ENCODE data around the gene SAP25. TPM values are rescaled to one million over a fixed set of nuclear protein-coding genes. Genes with fewer than 3 reads are reported as not detected.

Gene SAP25
- total RNA-seq, 1 donor from 2014 or later, result 10.6 TPM

DNA sequence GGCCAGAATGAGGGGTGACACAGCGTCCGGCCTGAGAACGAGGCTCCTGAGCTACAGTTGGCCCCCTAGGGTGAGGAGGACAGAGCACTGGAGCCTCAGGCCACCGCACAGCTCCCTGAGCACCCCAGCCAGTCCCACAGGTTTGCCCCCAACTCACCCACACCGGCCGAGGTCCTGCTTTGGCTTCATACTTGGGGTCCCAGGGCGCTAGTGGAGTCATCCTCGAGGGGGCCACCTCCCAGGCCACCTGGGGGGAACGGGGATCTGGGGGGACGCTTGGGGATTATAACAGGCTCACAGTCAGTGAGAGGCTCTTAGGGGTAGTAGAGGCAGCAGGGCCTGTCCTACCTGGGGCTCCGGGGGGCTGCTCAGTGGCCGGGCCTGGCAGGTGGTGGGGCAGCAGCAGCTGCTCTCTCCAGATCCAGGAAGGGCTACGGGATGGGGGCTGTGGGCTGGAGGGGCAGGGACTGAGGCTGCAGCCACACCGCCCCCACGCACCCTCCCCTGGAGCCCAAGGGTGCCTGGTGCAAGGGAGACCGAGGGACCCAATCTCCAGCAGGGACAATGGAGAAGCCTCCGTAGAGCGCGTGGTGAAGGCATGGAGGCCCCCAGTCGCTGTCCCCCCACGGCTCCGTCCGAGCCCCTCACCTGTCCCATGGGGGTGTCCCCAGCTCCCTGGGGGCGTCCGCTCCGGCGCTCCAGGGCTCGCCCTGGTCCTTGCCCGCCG is 588 bp downstream of the SAP25 start:
- DNase-seq (no peak), ATAC-seq (no peak)
- no peaks in the 10 kb centered on the region for H3K27me3 ChIP-seq (ENCODE audit: low read depth)
- no peak overlapping the region for H3K4me3 ChIP-seq
- H3K27ac ChIP-seq, result no peak overlapping the region
- no peaks in the 10 kb centered on the region for H3K9me3 ChIP-seq
- intact Hi-C loops (cut with DNase I), result no loop called here
- H3K36me3 ChIP-seq, result peaks cover 45% of the 10 kb centered on the region
- H3K4me1 ChIP-seq, result peaks cover 21% of the 10 kb centered on the region
- TF ChIP-seq, protein P1, sequence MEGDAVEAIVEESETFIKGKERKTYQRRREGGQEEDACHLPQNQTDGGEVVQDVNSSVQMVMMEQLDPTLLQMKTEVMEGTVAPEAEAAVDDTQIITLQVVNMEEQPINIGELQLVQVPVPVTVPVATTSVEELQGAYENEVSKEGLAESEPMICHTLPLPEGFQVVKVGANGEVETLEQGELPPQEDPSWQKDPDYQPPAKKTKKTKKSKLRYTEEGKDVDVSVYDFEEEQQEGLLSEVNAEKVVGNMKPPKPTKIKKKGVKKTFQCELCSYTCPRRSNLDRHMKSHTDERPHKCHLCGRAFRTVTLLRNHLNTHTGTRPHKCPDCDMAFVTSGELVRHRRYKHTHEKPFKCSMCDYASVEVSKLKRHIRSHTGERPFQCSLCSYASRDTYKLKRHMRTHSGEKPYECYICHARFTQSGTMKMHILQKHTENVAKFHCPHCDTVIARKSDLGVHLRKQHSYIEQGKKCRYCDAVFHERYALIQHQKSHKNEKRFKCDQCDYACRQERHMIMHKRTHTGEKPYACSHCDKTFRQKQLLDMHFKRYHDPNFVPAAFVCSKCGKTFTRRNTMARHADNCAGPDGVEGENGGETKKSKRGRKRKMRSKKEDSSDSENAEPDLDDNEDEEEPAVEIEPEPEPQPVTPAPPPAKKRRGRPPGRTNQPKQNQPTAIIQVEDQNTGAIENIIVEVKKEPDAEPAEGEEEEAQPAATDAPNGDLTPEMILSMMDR (IDR thresholded peaks at IDR 0.05), result no peak

DNA sequence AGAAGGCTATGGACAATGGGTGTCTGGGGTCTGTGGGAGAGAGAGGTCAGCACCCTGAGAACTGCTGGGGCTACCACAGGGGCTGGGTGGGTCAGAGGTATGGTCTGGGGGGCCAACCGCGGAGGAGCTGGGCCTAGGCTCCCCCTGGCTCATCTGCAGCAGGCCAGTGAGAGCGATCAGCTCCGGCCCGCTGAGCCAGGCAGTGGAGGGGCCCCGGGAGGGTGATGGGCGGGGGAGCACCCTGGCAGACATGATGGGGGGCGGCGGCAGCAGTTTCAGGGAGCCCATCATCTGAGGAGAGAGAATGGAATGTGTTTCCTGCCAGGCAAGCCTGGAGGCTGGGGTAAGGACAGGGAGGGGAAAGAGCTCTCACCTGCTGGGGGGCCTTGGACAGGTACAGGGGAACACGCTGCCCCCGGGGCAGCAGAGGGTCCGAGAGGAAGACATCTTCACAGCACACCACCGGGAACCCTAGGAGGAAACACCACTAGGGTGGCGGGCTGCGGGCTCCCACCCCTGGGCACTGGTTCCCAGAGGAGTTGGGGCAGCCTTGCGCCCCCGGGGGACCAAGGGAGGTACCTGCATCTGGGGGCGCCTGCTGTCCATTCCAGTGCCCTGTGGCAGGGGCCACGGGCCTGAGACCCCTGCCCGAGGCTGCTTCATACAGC is 1.3 kb downstream of the SAP25 start:
- ATAC-seq, result no peak
- peaks cover 38% of the 10 kb centered on the region for H3K36me3 ChIP-seq
- H3K9me3 ChIP-seq, result no peaks in the 10 kb centered on the region
- H3K4me3 ChIP-seq, result no peak overlapping the region
- H3K27me3 ChIP-seq (ENCODE audit: low read depth), result no peaks in the 10 kb centered on the region
- H3K27ac ChIP-seq, result no peak overlapping the region
- TF ChIP-seq, protein P1 (IDR thresholded peaks at IDR 0.05), result no peak
- H3K4me1 ChIP-seq, result peaks cover 21% of the 10 kb centered on the region
- intact Hi-C loops (cut with DNase I), result no loop called here
- DNase-seq, result no peak

DNA sequence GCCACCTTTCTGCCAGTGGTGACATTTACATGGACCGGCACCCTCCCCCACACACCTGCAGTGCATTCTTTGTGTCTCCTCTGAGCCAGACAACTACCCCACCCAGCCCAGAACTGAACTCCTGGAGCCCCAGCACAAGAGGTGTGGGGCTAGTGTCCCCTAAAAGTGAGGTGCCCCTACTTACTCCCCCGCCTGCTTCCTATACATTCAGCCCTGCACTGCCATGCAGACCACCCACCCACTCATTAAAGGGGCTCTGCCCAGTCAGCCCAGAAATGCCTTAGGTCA is 1.9 kb downstream of the SAP25 start:
- Histone ChIP-seq H3K9me3 (no peaks in the 10 kb centered on the region), H3K27ac (no peak overlapping the region), H3K27me3 (ENCODE audit: low read depth) (no peaks in the 10 kb centered on the region), H3K4me3 (no peak overlapping the region), H3K36me3 (peaks cover 31% of the 10 kb centered on the region), H3K4me1 (peaks cover 21% of the 10 kb centered on the region)
- TF ChIP-seq, protein P1 (IDR thresholded peaks at IDR 0.05), result no peak
- no peak for ATAC-seq
- intact Hi-C loops (cut with DNase I), result no loop called here
- DNase-seq, result no peak

DNA sequence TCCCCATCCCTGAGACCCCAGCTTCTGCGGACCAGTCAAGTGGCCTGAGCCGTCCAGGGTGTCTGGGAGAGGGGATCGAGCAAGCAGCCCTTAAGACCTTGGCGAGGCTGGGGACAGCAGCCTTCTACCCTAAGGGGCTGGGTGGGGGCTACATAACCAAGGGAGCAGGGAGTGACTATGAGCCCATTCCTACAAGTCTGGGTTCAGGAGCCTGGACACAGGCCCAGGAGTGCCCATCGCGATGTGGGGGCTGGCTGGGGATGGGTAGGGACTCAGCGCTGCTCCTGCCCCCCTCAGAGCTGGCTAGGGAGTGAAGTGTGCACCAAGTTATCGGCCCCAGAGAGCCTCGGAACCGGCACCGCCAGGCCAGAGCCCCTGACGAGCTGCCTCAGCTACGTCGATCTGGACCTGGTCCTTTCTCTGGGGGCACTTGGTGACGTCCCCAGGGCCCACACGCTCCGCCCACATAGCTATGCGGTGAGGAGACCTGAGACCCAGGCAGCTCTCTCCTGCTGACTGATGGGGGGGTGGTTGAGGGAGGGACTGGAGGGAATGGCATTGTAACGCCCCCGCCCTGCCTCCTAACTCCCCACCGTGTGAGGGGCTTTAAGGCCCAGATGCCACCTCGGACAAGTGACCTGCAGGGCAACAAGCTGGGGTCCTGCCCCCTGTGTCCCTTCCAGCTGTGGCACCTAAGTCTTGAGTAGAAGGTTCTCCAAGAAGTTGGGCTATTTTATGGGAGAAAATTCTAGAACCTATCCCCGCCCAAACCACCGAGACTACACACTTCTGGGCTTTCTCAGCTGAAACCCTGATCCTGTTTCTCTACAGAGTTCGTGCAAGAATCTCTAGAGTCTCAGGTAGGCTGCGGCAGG is 2.5 kb downstream of the SAP25 start:
- TF ChIP-seq, protein P1 (IDR thresholded peaks at IDR 0.05), result no peak
- Histone ChIP-seq H3K27ac (no peak overlapping the region), H3K4me1 (peaks cover 21% of the 10 kb centered on the region), H3K36me3 (peaks cover 25% of the 10 kb centered on the region), H3K4me3 (no peak overlapping the region), H3K27me3 (ENCODE audit: low read depth) (no peaks in the 10 kb centered on the region), H3K9me3 (no peaks in the 10 kb centered on the region)
- DNase-seq (no peak), ATAC-seq (no peak)
- intact Hi-C loops (cut with DNase I), result no loop called here
